GM23338 (cell line): ENCODE measurements around the gene CFAP97. TPM values are rescaled to one million over a fixed set of nuclear protein-coding genes. Genes with fewer than 3 reads are reported as not detected.

Source experiments
- ATAC-seq: fragments of 200-7000 bp; cut with Tn5 transposase; 3 replicates; pipeline ENCODE4 v1.9.1; 2020
- DNase-seq: peaks from one replicate; pipeline ENCODE4 v3.0.0-alpha.2; 2015; ENCODE audit warnings: low spot score
- H2AFZ ChIP-seq: fragments of 200-600 bp; sonication (generic); 2 replicates; pipeline ENCODE4 v1.8.0; 2016; ENCODE audit warnings: antibody characterized with exemption, mild to moderate bottlenecking, moderate library complexity
- H3F3A ChIP-seq: fragments of 200-600 bp; sonication (generic); replicated peaks from 2 replicates; pipeline ENCODE4 v1.8.0; 2017; ENCODE audit warnings: antibody characterized with exemption, mixed run types, low read depth
- H3K27ac ChIP-seq: fragments of 200-600 bp; sonication (generic); 2 replicates; pipeline ENCODE4 v1.6.1; 2016; ENCODE audit warnings: low read depth
- H3K27me3 ChIP-seq: fragments of 200-600 bp; sonication (generic); 2 replicates; pipeline ENCODE4 v1.8.0; 2016; ENCODE audit warnings: mild to moderate bottlenecking, mixed run types, moderate library complexity; ENCODE audit not compliant: insufficient read depth
- H3K36me3 ChIP-seq: fragments of 200-600 bp; sonication (generic); 2 replicates; pipeline ENCODE4 v1.8.0; 2016; ENCODE audit warnings: mild to moderate bottlenecking; ENCODE audit not compliant: insufficient read depth
- H3K4me1 ChIP-seq: fragments of 200-600 bp; sonication (generic); 2 replicates; pipeline ENCODE4 v1.8.0; 2016; ENCODE audit warnings: mild to moderate bottlenecking, moderate library complexity; ENCODE audit not compliant: insufficient read depth
- H3K4me2 ChIP-seq: fragments of 200-600 bp; sonication (generic); 2 replicates; pipeline ENCODE4 v1.7.1; 2017; ENCODE audit warnings: mixed run types
- H3K4me3 ChIP-seq: fragments of 200-600 bp; sonication (generic); 2 replicates; pipeline ENCODE4 v1.6.1; 2016; ENCODE audit warnings: mixed run types
- H3K79me2 ChIP-seq: fragments of 200-600 bp; sonication (generic); replicated peaks from 2 replicates; pipeline ENCODE4 v1.8.0; 2017; ENCODE audit warnings: mild to moderate bottlenecking; ENCODE audit not compliant: insufficient read depth
- H3K9me2 ChIP-seq: fragments of 200-600 bp; sonication (generic); 2 replicates; pipeline ENCODE4 v1.8.0; 2017; ENCODE audit not compliant: insufficient read depth
- H4K20me1 ChIP-seq: fragments of 200-600 bp; sonication (generic); replicated peaks from 2 replicates; pipeline ENCODE4 v1.8.0; 2017; ENCODE audit warnings: mild to moderate bottlenecking; ENCODE audit not compliant: insufficient read depth
- H3K27ac Mint-ChIP-seq: 2 replicates; pipeline ENCODE4 v1.8.0; 2020; ENCODE audit warnings: inconsistent platforms, mild to moderate bottlenecking, moderate library complexity, mixed read lengths
- H3K27me3 Mint-ChIP-seq: 3 replicates; pipeline ENCODE4 v1.8.0; 2022; ENCODE audit warnings: low read depth, mild to moderate bottlenecking, moderate library complexity, mixed read lengths, inconsistent platforms; ENCODE audit not compliant: insufficient read depth, poor library complexity
- H3K36me3 Mint-ChIP-seq: 3 replicates; pipeline ENCODE4 v1.8.0; 2021; ENCODE audit warnings: low read depth, mild to moderate bottlenecking, inconsistent platforms, moderate library complexity, mixed read lengths
- H3K4me1 Mint-ChIP-seq: 3 replicates; pipeline ENCODE4 v1.8.0; 2020; ENCODE audit warnings: mild to moderate bottlenecking, inconsistent platforms, mixed read lengths
- H3K4me3 Mint-ChIP-seq: 3 replicates; pipeline ENCODE4 v1.8.0; 2021; ENCODE audit warnings: moderate library complexity, mild to moderate bottlenecking, inconsistent platforms, mixed read lengths
- H3K9me3 Mint-ChIP-seq: 3 replicates; pipeline ENCODE4 v1.8.0; 2020; ENCODE audit warnings: moderate library complexity, mild to moderate bottlenecking, inconsistent platforms, mixed read lengths
- CTCF ChIP-seq, 2 experiments: fragments of 200-600 bp in 1 of 2; sonication (generic) in 1 of 2; conservative IDR thresholded peaks; 2 replicates each; pipeline versions ENCODE4 v1.5.1 to v1.6.1; 2016 to 2017; ENCODE audit warnings: antibody characterized with exemption in 2 of 2, low read depth in 2 of 2, mild to moderate bottlenecking in 2 of 2, moderate library complexity in 1 of 2
- EZH2 ChIP-seq: fragments of 200-600 bp; sonication (generic); IDR thresholded peaks from one replicate; pipeline ENCODE4 v1.8.0; 2017; ENCODE audit warnings: antibody characterized with exemption, mild to moderate bottlenecking, low read depth; ENCODE audit not compliant: unreplicated experiment
- EZH2phosphoT487 ChIP-seq: fragments of 200-600 bp; sonication (generic); IDR thresholded peaks from one replicate; pipeline ENCODE4 v1.8.1; 2018; ENCODE audit warnings: antibody characterized with exemption; ENCODE audit not compliant: unreplicated experiment
- NANOG ChIP-seq: IDR thresholded peaks from 2 replicates; pipeline ENCODE4 v1.6.1; 2016; ENCODE audit warnings: antibody characterized with exemption, borderline replicate concordance
- STAT1 ChIP-seq: IDR thresholded peaks from one replicate; pipeline ENCODE4 v1.6.1; 2016; ENCODE audit warnings: antibody characterized with exemption; ENCODE audit not compliant: unreplicated experiment
- ZNF114 ChIP-seq: fragments of 250-450 bp; sonication (Bioruptor Pico); IDR thresholded peaks from 2 replicates; pipeline ENCODE4 v1.5.0; 2020; ENCODE audit warnings: mild to moderate bottlenecking, moderate library complexity
- ZNF462 ChIP-seq: fragments of 250-450 bp; sonication (Bioruptor Pico); IDR thresholded peaks from 2 replicates; pipeline ENCODE4 v1.5.0; 2020; ENCODE audit warnings: mild to moderate bottlenecking, moderate library complexity
- polyA plus RNA-seq: library from polyadenylated mRNA; unstranded; fragments of >200 nt; fragmentation: Nextera tagmentation; extraction: Ambion mirVana; gene quantifications from 2 replicates; pipeline ENCODE4 v1.2.1, GENCODE V29; 2016
- total RNA-seq: library from RNA; depleted of rRNA; stranded (reverse); fragments of >200 nt; shearing (Covaris generic); gene quantifications from 2 replicates; pipeline ENCODE4 v1.2.3, GENCODE V29; 2014

The CFAP97 gene
- total and polyA plus RNA-seq, 2 experiments from 2014 or later = 37.7 to 73.3 TPM

GRCh38 chr4:185246453-185246852, 42.7 kb upstream of the CFAP97 start:
- H3K27me3 ChIP-seq = no peaks in the 10 kb centered on the region
- Mint-ChIP-seq H3K27me3 (peaks cover 3% of the 10 kb centered on the region), H3K4me3 (no peak overlapping the region), H3K4me1 (peaks cover 16% of the 10 kb centered on the region), H3K27ac (peak overlapping the region; percentile 61), H3K9me3 (peaks cover 6% of the 10 kb centered on the region), H3K36me3 (peaks cover 10% of the 10 kb centered on the region)
- H3K4me2 ChIP-seq = no peak overlapping the region
- DNase-seq (no peak), ATAC-seq (no peak)
- no peaks in the 10 kb centered on the region for H4K20me1 ChIP-seq
- peaks cover 9% of the 10 kb centered on the region; the same call in 1 of the 2 replicates for H3K4me1 ChIP-seq
- no peaks in the 10 kb centered on the region for H3K36me3 ChIP-seq
- no peak overlapping the region for H3K27ac ChIP-seq
- TF ChIP-seq EZH2phosphoT487 = no peak
- no peak for TF ChIP-seq CTCF (conservative IDR thresholded peaks at IDR 0.05; ENCODE audit: low read depth in 2 of 2)
- TF ChIP-seq ZNF462 (CRISPR knock-in tag) = no peak
- TF ChIP-seq STAT1 = no peak
- no peak for TF ChIP-seq EZH2
- no peak for TF ChIP-seq NANOG
- TF ChIP-seq ZNF114 (CRISPR knock-in tag) = no peak
- no peak overlapping the region for H2AFZ ChIP-seq
- H3K79me2 ChIP-seq = peaks cover 7% of the 10 kb centered on the region
- no peaks in the 10 kb centered on the region for H3F3A ChIP-seq
- H3K9me2 ChIP-seq = no peaks in the 10 kb centered on the region
- H3K4me3 ChIP-seq = no peak overlapping the region
